H1 (cell line): ENCODE data around the gene CYTIP. TPM values are rescaled to one million over a fixed set of nuclear protein-coding genes. Genes with fewer than 3 reads are reported as not detected.

ENCODE experiments used
- BRCA1 ChIP-seq: IDR thresholded peaks from 2 replicates; pipeline ENCODE4 v1.6.1; 2012; ENCODE audit warnings: low read depth, low read length, improper control_type of control experiment
- CHD1 ChIP-seq: IDR thresholded peaks from 2 replicates; pipeline ENCODE4 v1.6.1; 2012; ENCODE audit warnings: low read depth, low read length, improper control_type of control experiment
- polyA plus RNA-seq, 7 experiments: library from polyadenylated mRNA; depleted of rRNA in 3 of 7; stranded (reverse) in 5 of 7; unstranded in 2 of 7; fragments of >200 nt in 5 of 7; fragments of 200-250 nt in 2 of 7; gene quantifications; 1 replicate in 5 of 7; 2 replicates in 1 of 7; 4 replicates in 1 of 7; pipeline versions ENCODE4 v1.2.1 to v1.2.3, GENCODE V29; 2011 to 2013; ENCODE audit warnings: missing spikeins in 2 of 7, mixed read lengths in 2 of 7
- total RNA-seq: library from RNA; stranded (reverse); fragmentation: NEBNext Ultra II Directional; extraction: Animal tissue kit (Norgen Biotek cat#: 25700); gene quantifications from 2 replicates; pipeline ENCODE4 v1.2.1, GENCODE V29; 2021

Gene CYTIP
- total and polyA plus RNA-seq, 2 of the 8 experiments (the other 6 are each of a cell fraction or from before 2014, with no cell fraction given) = 0.12 TPM; not detected in 1

GRCh38 chr2:157476953-157477709 lies 33.2 kb upstream of the CYTIP start (continued):
- TF ChIP-seq BRCA1 (no peak), CHD1 (no peak)
- TF ChIP-seq, all 59 proteins: peak for 0
